OCI-LY3 (cell line): ENCODE data around the gene CEMIP2.

Source experiments
- CTCF ChIP-seq: fragments of 200-600, 300-600 bp; sonication (generic); IDR thresholded peaks from 2 replicates; pipeline ENCODE4 v1.5.1; 2014; ENCODE audit warnings: antibody characterized with exemption, low read length, low read depth
- EZH2phosphoT487 ChIP-seq: fragments of 200-600 bp; shearing (Covaris generic); IDR thresholded peaks from 2 replicates; pipeline ENCODE4 v1.6.1; 2018; ENCODE audit warnings: antibody characterized with exemption, mixed run types, low read depth

GRCh38 chr9:71634752-71635151 is 133.6 kb downstream of the CEMIP2 start:
- TF ChIP-seq CTCF (no peak), EZH2phosphoT487 (no peak)
